ENCODE measurements around the gene KLF7. TPM values are rescaled to one million over a fixed set of nuclear protein-coding genes. Genes with fewer than 3 reads are reported as not detected.

The KLF7 gene
- total RNA-seq, 1 experiment from 2014 or later = 9.1 TPM

- no peak for DNase-seq (ENCODE audit: low spot score)
Measured at GRCh38 chr2:207149249-207150213, 16.2 kb downstream of the KLF7 start.

GRCh38 chr2:207148020-207148419, 17.7 kb downstream of the KLF7 start:
- peak; percentile 73 for DNase-seq (ENCODE audit: low spot score)

GRCh38 chr2:207144173-207144785, 21.5 kb downstream of the KLF7 start:
- no peak for DNase-seq (ENCODE audit: low spot score)

GRCh38 chr2:207143215-207144172, 22.3 kb downstream of the KLF7 start:
- no peak for DNase-seq (ENCODE audit: low spot score)

- no peak for DNase-seq (ENCODE audit: low spot score)
Measured at GRCh38 chr2:207142461-207142860, 23.3 kb downstream of the KLF7 start.

- no peak for DNase-seq (ENCODE audit: low spot score)
Measured at GRCh38 chr2:207141386-207141785, 24.4 kb downstream of the KLF7 start.

- DNase-seq (ENCODE audit: low spot score) = no peak
Measured at GRCh38 chr2:207140265-207140664, 25.5 kb downstream of the KLF7 start.

- DNase-seq (ENCODE audit: low spot score) = no peak
Measured at GRCh38 chr2:207139552-207139951, 26.2 kb downstream of the KLF7 start.

- DNase-seq (ENCODE audit: low spot score) = no peak
Measured at GRCh38 chr2:207138627-207139297, 27.0 kb downstream of the KLF7 start.

GRCh38 chr2:207137596-207138337, 28.0 kb downstream of the KLF7 start:
- no peak for DNase-seq (ENCODE audit: low spot score)

GRCh38 chr2:207136874-207137273, 28.9 kb downstream of the KLF7 start:
- no peak for DNase-seq (ENCODE audit: low spot score)

- no peak for DNase-seq (ENCODE audit: low spot score)
Measured at GRCh38 chr2:207135801-207136457, 29.8 kb downstream of the KLF7 start.

- DNase-seq (ENCODE audit: low spot score) = no peak
Measured at GRCh38 chr2:207135340-207135739, 30.4 kb downstream of the KLF7 start.

- DNase-seq (ENCODE audit: low spot score) = peak; percentile 73
Measured at GRCh38 chr2:207133820-207134519, 31.8 kb downstream of the KLF7 start.

- no peak for DNase-seq (ENCODE audit: low spot score)
Measured at GRCh38 chr2:207133458-207133819, 32.3 kb downstream of the KLF7 start.

GRCh38 chr2:207132019-207132418, 33.7 kb downstream of the KLF7 start:
- no peak for DNase-seq (ENCODE audit: low spot score)

GRCh38 chr2:207131594-207131993, 34.2 kb downstream of the KLF7 start:
- no peak for DNase-seq (ENCODE audit: low spot score)

GRCh38 chr2:207130958-207131521, 34.7 kb downstream of the KLF7 start:
- no peak for DNase-seq (ENCODE audit: low spot score)

GRCh38 chr2:207129821-207130220, 35.9 kb downstream of the KLF7 start:
- no peak for DNase-seq (ENCODE audit: low spot score)

Measured in A172 (cell line).